Spleen (tissue), 11 donors: ENCODE results near the gene NMNAT1. TPM values are rescaled to one million over a fixed set of nuclear protein-coding genes. Genes with fewer than 3 reads are reported as not detected.

Experiments
- DNase-seq: peaks from one replicate; pipeline ENCODE4 v3.0.0-alpha.2; 2020
- H3K27ac ChIP-seq, 8 donors: fragments of 200-600 bp; sonication (generic) in 7 of 8; 1 replicate in 4 of 8; 2 replicates in 4 of 8; pipeline versions ENCODE4 v1.5.0 to v1.8.0; 2016 to 2021; ENCODE audit warnings: inconsistent platforms in 4 of 8, mild to moderate bottlenecking in 4 of 8, moderate library complexity in 1 of 8
- H3K27me3 ChIP-seq, 7 donors: fragments of 200-600 bp; sonication (generic) in 6 of 7; replicated peaks in 1 of 7; 1 replicate in 4 of 7; 2 replicates in 3 of 7; pipeline versions ENCODE4 v1.5.0 to v1.8.0; 2016 to 2021; ENCODE audit warnings: inconsistent platforms in 3 of 7, mild to moderate bottlenecking in 1 of 7
- H3K36me3 ChIP-seq, 6 donors: fragments of 200-600 bp; sonication (generic) in 5 of 6; 1 replicate in 4 of 6; 2 replicates in 2 of 6; pipeline versions ENCODE4 v1.5.0 to v1.8.0; 2016 to 2021; ENCODE audit warnings: inconsistent platforms in 2 of 6
- H3K4me1 ChIP-seq, 6 donors: fragments of 200-600 bp; sonication (generic) in 5 of 6; 1 replicate in 3 of 6; 2 replicates in 3 of 6; pipeline versions ENCODE4 v1.5.0 to v1.8.0; 2016 to 2021; ENCODE audit warnings: inconsistent platforms in 3 of 6
- H3K4me3 ChIP-seq, 8 donors: fragments of 200-600 bp; sonication (generic) in 7 of 8; 1 replicate in 4 of 8; 2 replicates in 4 of 8; pipeline versions ENCODE4 v1.5.0 to v1.8.0; 2016 to 2021; ENCODE audit warnings: inconsistent platforms in 4 of 8, mild to moderate bottlenecking in 4 of 8, moderate library complexity in 2 of 8
- H3K9me3 ChIP-seq, 8 donors: fragments of 200-600 bp; sonication (generic) in 7 of 8; 1 replicate in 4 of 8; 2 replicates in 4 of 8; pipeline versions ENCODE4 v1.5.0 to v1.8.0; 2016 to 2021; ENCODE audit warnings: inconsistent platforms in 4 of 8
- CTCF ChIP-seq, 11 experiments: fragments of 200-600 bp in 7 of 11; fragments of 450-650 bp in 4 of 11; sonication (generic) in 4 of 11; IDR thresholded peaks in 8 of 11; conservative IDR thresholded peaks in 3 of 11; 1 replicate in 7 of 11; 2 replicates in 4 of 11; pipeline versions ENCODE4 v1.4.0 to v1.8.0; 2016 to 2021; ENCODE audit warnings: antibody characterized with exemption in 11 of 11, inconsistent platforms in 4 of 11, mild to moderate bottlenecking in 1 of 11
- POLR2A ChIP-seq, 3 donors: fragments of 450-650 bp; IDR thresholded peaks; one replicate each; pipeline ENCODE4 v1.5.1; 2017; ENCODE audit warnings: antibody characterized with exemption in 3 of 3, mild to moderate bottlenecking in 1 of 3
- POLR2AphosphoS5 ChIP-seq, 3 donors: sonication (generic); formaldehyde crosslinking; IDR thresholded peaks; one replicate each; pipeline ENCODE4 v1.5.1; 2017; ENCODE audit warnings: antibody characterized with exemption in 3 of 3
- WGBS, 5 donors: extraction: QIAGEN DNeasy Blood & Tissue Kit in 3 of 5; methylation state at CpG; one replicate each; pipeline versions ENCODE4 v1.1.5 to v1.1.7; 2013 to 2018; 5-methylcytosine and 5-hydroxymethylcytosine counted together
- intact Hi-C: fragments of 100-400 bp; cut with DNase I; formaldehyde crosslinking; loops from one replicate; pipeline ENCODE4 v1.15.0; 2023; ENCODE audit warnings: low total_unique reads
- polyA plus RNA-seq, 3 donors: library from polyadenylated mRNA; stranded (reverse); fragments of 200-250 nt; gene quantifications; one replicate each; pipeline ENCODE4 v1.2.1, GENCODE V29; 2013
- total RNA-seq, 7 donors: library from RNA; depleted of rRNA in 3 of 7; stranded (reverse); fragments of >200 nt in 3 of 7; fragmentation: NEBNext Ultra II Directional in 4 of 7; extraction: Animal tissue kit (Norgen Biotek cat#: 25700) in 4 of 7; gene quantifications; one replicate each; pipeline versions ENCODE4 v1.1.0 to v1.2.1, GENCODE V29; 2016 to 2021
- donor health status: healthy with polysubstance abuse.
- donor health status: DM: no; HTN: no; CAD: no; lungs with moderate emphysema.
- donor health status: DM: no; HTN: no; CAD: no.
- donor health status: Bipolar disorder and iron deficiency.
- donor health status: healthy.
- donor health status: DM: no; HTN: no; CAD: no.
- donor health status: DM: yes; HTN: yes; CAD: no.

NMNAT1 gene
- total and polyA plus RNA-seq, 10 donors, result 2.8 to 13.0 (median 8.1) TPM

- peaks cover 3 to 50% (median 37%) of the 10 kb centered on the region in 6 donors for H3K4me1 ChIP-seq
- peak; percentile 68 for DNase-seq
- peaks cover 0 to 15% (median 0%) of the 10 kb centered on the region in 6 donors for H3K36me3 ChIP-seq
- H3K4me3 ChIP-seq, result no peak overlapping the region
- H3K27ac ChIP-seq, result peak overlapping the region in 4 of 8 donors; percentile 69 to 85 (median 82)
- H3K27me3 ChIP-seq, result peaks cover 0 to 2% (median 0%) of the 10 kb centered on the region in 7 donors
- 80 to 93% (median 93%) methylated on average over 4 to 5 of the region's 5 CpGs for WGBS, 5 donors
- intact Hi-C loops, result no loop called here
- no peak for TF ChIP-seq CTCF (IDR thresholded peaks at IDR 0.05 in 8 of 11, conservative IDR thresholded peaks at IDR 0.05 in 3 of 11)
- no peak for TF ChIP-seq POLR2AphosphoS5 (IDR thresholded peaks at IDR 0.05)
- no peak for TF ChIP-seq POLR2A (IDR thresholded peaks at IDR 0.05)
- no peaks in the 10 kb centered on the region for H3K9me3 ChIP-seq
These were observed 46.5 kb downstream of the NMNAT1 start for GRCh38 chr1:9989773-9990172.

- Histone ChIP-seq H3K9me3 (no peaks in the 10 kb centered on the region), H3K36me3 (peaks cover 0 to 4% (median 0%) of the 10 kb centered on the region in 6 donors), H3K4me3 (peak overlapping the region in 1 of 8 donors; percentile 3), H3K27me3 (peaks cover 0 to 14% (median 0%) of the 10 kb centered on the region in 7 donors), H3K27ac (peak overlapping the region in 7 of 8 donors; percentile 63 to 85 (median 75)), H3K4me1 (peaks cover 3 to 50% (median 37%) of the 10 kb centered on the region in 6 donors)
- no peak for DNase-seq
- TF ChIP-seq CTCF (IDR thresholded peaks at IDR 0.05 in 8 of 11, conservative IDR thresholded peaks at IDR 0.05 in 3 of 11) (no peak), POLR2A (IDR thresholded peaks at IDR 0.05) (no peak), POLR2AphosphoS5 (IDR thresholded peaks at IDR 0.05) (no peak)
- intact Hi-C loops, result no loop called here
- WGBS, 5 donors, result 3 to 17% (median 11%) methylated on average over 2 of the region's 2 CpGs
These were observed 47.7 kb downstream of the NMNAT1 start for GRCh38 chr1:9990944-9991343.

GRCh38 chr1:9992910-9993309 is 49.6 kb downstream of the NMNAT1 start:
- intact Hi-C loops, result no loop called here
- WGBS, 5 donors, result 63 to 75% (median 69%) methylated on average over 5 of the region's 5 CpGs
- Histone ChIP-seq H3K4me3 (no peak overlapping the region), H3K4me1 (peaks cover 7 to 67% (median 52%) of the 10 kb centered on the region in 6 donors), H3K27me3 (peaks cover 0 to 33% (median 11%) of the 10 kb centered on the region in 7 donors), H3K36me3 (no peaks in the 10 kb centered on the region), H3K9me3 (no peaks in the 10 kb centered on the region), H3K27ac (peak overlapping the region in 4 of 8 donors; percentile 43 to 85 (median 52))
- DNase-seq, result no peak
- TF ChIP-seq POLR2AphosphoS5 (IDR thresholded peaks at IDR 0.05) (no peak), POLR2A (IDR thresholded peaks at IDR 0.05) (no peak)

- TF ChIP-seq CTCF (IDR thresholded peaks at IDR 0.05 in 8 of 11, conservative IDR thresholded peaks at IDR 0.05 in 3 of 11), result no peak
- no peak for TF ChIP-seq POLR2A (IDR thresholded peaks at IDR 0.05)
- TF ChIP-seq POLR2AphosphoS5 (IDR thresholded peaks at IDR 0.05), result no peak
- H3K4me1 ChIP-seq, result peaks cover 7 to 74% (median 56%) of the 10 kb centered on the region in 6 donors
These were observed 50.3 kb downstream of the NMNAT1 start for GRCh38 chr1:9993561-9994075.

More at GRCh38 chr1:9993561-9994075, 50.3 kb downstream of the NMNAT1 start:
- DNase-seq, result no peak
- 90 to 97% (median 95%) methylated on average over 7 of the region's 7 CpGs for WGBS, 5 donors
- H3K9me3 ChIP-seq, result peaks cover 0 to 4% (median under 1%) of the 10 kb centered on the region in 8 donors
- H3K27me3 ChIP-seq, result peaks cover 0 to 41% (median 18%) of the 10 kb centered on the region in 7 donors
- H3K36me3 ChIP-seq, result no peaks in the 10 kb centered on the region
- intact Hi-C loops, result no loop called here
- no peak overlapping the region for H3K4me3 ChIP-seq
- peak overlapping the region in 3 of 8 donors; percentile 43 to 85 (median 52) for H3K27ac ChIP-seq
